Lower leg skin (tissue), 3 donors: ENCODE data around the gene NRG3.

Source experiments
- POLR2A ChIP-seq, 2 donors: fragments of 450-650 bp; IDR thresholded peaks; one replicate each; pipeline ENCODE4 v1.6.1; 2016 to 2017; ENCODE audit warnings: antibody characterized with exemption in 2 of 2, mild to moderate bottlenecking in 1 of 2, moderate library complexity in 1 of 2
- TF ChIP-seq, protein P1 (sequence below), 3 donors: fragments of 450-650 bp; IDR thresholded peaks; one replicate each; pipeline ENCODE4 v1.5.1; 2016; ENCODE audit warnings: antibody characterized with exemption in 3 of 3, mild to moderate bottlenecking in 3 of 3, moderate library complexity in 2 of 3

DNA sequence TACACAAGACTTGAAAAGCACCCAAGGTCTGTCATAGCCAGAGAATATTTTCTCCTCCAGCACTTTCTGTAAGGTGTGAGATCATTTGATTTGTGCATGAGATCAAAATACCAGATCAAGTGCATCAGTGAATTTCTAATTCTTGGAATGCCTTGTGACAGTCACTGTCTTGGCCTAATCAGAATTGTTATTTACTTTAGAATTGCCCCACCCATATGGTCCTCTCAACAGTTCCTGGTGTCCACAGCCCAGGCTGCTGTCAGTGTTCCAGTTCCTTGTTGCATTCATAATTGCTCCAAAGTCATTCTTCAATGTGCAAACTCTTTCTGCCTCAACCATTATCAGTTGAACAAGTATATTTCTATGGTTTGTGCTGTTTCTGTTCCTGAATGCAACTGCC lies 770.2 kb downstream of the NRG3 start:
- TF ChIP-seq, protein P1, sequence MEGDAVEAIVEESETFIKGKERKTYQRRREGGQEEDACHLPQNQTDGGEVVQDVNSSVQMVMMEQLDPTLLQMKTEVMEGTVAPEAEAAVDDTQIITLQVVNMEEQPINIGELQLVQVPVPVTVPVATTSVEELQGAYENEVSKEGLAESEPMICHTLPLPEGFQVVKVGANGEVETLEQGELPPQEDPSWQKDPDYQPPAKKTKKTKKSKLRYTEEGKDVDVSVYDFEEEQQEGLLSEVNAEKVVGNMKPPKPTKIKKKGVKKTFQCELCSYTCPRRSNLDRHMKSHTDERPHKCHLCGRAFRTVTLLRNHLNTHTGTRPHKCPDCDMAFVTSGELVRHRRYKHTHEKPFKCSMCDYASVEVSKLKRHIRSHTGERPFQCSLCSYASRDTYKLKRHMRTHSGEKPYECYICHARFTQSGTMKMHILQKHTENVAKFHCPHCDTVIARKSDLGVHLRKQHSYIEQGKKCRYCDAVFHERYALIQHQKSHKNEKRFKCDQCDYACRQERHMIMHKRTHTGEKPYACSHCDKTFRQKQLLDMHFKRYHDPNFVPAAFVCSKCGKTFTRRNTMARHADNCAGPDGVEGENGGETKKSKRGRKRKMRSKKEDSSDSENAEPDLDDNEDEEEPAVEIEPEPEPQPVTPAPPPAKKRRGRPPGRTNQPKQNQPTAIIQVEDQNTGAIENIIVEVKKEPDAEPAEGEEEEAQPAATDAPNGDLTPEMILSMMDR (IDR thresholded peaks at IDR 0.05): no peak
- no peak for TF ChIP-seq POLR2A (IDR thresholded peaks at IDR 0.05)
